GM10847 (cell line): ENCODE measurements around the gene TBCD.

ENCODE experiments used
- POLR2A ChIP-seq: IDR thresholded peaks from 2 replicates; pipeline ENCODE4 v1.6.1; 2011; ENCODE audit not compliant: insufficient read length; ENCODE audit errors: extremely low read depth

Gene TBCD

GRCh38 chr17:82858376-82859126, 106.7 kb downstream of the TBCD start:
- TF ChIP-seq POLR2A, result no peak

GRCh38 chr17:82859431-82860403, 107.9 kb downstream of the TBCD start:
- TF ChIP-seq POLR2A, result peak; percentile 24

- TF ChIP-seq POLR2A, result no peak
Observed at GRCh38 chr17:82860606-82861392, 108.9 kb downstream of the TBCD start.

DNA sequence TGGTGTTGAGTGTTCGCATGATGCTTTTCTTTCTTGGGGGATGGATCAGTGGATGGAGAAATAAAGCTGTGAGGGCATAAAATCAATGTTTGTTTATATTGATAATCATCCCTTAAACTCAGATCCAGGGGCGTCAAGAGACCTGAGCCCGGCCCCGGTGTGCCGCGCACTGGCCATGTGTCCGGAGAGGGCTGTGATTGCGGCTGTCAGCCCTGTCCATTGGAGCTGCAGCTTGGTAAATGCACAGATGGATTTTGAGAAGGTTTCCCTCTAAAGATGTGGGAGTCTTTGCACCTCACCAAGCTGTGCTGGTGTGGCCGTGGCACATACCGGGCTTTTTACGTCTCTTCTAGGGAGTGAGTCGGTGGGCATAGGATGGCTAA, 109.5 kb downstream of the TBCD start:
- TF ChIP-seq POLR2A, result no peak

GRCh38 chr17:82862191-82862590, 110.3 kb downstream of the TBCD start:
- no peak for TF ChIP-seq POLR2A

- no peak for TF ChIP-seq POLR2A
Observed at GRCh38 chr17:82862737-82863382, 111.0 kb downstream of the TBCD start.

DNA sequence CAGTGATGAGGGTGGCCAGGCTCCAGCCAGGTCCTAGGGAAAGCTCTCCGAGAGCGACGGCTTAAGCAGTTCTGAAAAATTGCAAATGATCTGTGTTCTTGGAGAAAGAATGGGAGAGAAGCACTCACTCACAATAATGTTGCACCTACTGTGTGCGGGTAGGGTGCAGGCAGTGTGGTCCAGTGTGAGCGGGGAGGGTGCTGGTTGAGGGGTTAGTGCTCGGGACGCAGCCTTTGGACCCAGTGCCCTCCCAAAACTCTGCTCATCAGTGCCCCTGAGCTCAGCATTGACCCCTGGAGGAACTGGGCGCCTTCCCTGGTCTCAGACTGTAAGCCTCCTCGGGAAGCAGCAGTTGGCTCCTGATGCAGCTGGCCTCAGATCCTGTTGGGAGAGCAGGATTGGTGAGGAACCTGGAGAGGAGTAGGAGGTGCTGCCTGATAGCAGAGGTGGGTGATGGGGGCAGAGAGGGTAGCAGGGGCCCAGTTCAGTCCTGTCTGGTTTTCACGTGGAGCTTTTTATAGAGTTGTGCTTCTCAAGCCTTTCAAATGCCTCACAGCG, 111.6 kb downstream of the TBCD start:
- no peak for TF ChIP-seq POLR2A

DNA sequence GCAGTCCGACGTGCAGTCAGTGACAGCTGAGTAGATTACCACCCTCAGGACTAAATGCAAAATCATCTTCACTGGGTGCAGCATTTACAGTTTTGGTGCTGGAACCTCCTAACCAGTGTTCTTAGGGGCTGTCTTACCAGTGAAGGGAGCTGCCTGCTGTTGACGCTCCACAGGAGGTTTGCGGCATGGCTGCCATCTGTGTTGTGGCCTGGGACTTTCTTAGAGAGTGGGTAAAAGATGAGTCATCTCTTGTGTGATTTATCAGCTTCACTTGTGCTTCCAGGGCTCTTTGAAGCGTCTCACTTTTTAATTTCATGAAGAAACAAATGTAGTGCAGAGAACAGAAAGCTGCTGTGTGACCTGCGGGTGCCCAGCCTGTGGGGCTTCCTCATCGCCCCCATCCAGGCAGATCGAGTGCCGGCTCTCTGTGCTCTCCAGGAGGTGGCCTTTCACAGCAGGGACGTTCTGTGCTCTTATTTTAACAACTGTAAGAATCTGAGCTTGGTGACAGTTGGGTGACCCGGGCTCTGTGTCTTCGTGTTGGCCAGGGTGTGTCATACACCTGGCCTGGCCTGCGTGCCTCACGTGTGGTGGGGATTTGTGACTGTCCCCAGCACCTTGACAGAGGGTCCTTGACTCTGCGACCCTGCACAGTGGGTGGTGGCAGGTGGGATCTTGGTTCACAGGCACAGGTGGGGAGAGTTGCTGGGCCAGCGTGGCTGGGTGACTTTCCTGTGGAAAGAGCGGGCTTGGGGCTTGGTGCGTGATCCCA, 112.3 kb downstream of the TBCD start:
- TF ChIP-seq POLR2A, result no peak

- TF ChIP-seq POLR2A, result no peak
Observed at GRCh38 chr17:82864713-82865248, 112.9 kb downstream of the TBCD start.

GRCh38 chr17:82865274-82865673, 113.4 kb downstream of the TBCD start:
- no peak for TF ChIP-seq POLR2A

GRCh38 chr17:82865774-82866395, 114.0 kb downstream of the TBCD start:
- TF ChIP-seq POLR2A, result no peak

GRCh38 chr17:82866590-82867191, 114.8 kb downstream of the TBCD start:
- no peak for TF ChIP-seq POLR2A

- TF ChIP-seq POLR2A, result no peak
Observed at GRCh38 chr17:82867763-82868325, 116.0 kb downstream of the TBCD start.

DNA sequence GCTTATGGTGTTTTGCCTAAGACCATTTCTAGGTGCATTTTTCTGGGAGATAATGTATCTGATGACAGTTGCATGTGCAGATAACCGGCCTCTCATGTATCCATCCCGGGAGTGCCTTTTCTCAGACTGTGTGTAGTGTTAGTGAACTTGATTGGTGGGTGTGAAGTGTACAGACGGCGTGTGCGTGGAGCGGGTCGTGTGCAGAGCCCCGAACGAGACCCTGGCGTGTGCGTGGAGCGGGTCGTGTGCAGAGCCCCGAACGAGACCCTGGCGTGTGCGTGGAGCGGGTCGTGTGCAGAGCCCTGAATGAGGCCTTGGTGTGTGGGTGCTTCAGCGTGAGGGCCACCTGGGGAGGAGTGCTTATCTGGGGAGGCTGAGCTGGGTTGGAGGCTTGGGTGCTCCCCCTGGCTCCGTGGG, 116.9 kb downstream of the TBCD start:
- TF ChIP-seq POLR2A, result no peak
